GM12891 (cell line): ENCODE data around the gene ATN1.

Experiments used
- POLR2A ChIP-seq: IDR thresholded peaks from 2 replicates; pipeline ENCODE4 v1.6.1; 2011; ENCODE audit warnings: low read depth, low read length, control low read depth
- POLR2AphosphoS5 ChIP-seq: IDR thresholded peaks from 2 replicates; pipeline ENCODE4 v1.6.1; 2011; ENCODE audit warnings: low read depth, low read length, control low read depth
- POU2F2 ChIP-seq: IDR thresholded peaks from 2 replicates; pipeline ENCODE4 v1.6.1; 2011; ENCODE audit warnings: low read depth, mild to moderate bottlenecking, control low read depth, low read length, moderate library complexity

GRCh38 chr12:6888360-6888759 is 39.4 kb upstream of the ATN1 start:
- no peak for TF ChIP-seq POLR2AphosphoS5
- TF ChIP-seq POLR2A: no peak
- TF ChIP-seq POU2F2: no peak
